K562 (cell line): Measurements from ENCODE around the gene SHLD1. TPM values are rescaled to one million over a fixed set of nuclear protein-coding genes. Genes with fewer than 3 reads are reported as not detected.

Experiments used
- ATF1 ChIP-seq, 2 experiments: fragments of 450-650 bp in 1 of 2; IDR thresholded peaks; 2 replicates each; pipeline ENCODE4 v1.6.1; 2016; ENCODE audit warnings: missing compliant biosample characterization in 1 of 2, missing genetic modification characterization in 1 of 2
- CBFA2T3 ChIP-seq: fragments of 450-650 bp; IDR thresholded peaks from 2 replicates; pipeline ENCODE4 v1.6.1; 2017
- CCNT2 ChIP-seq: IDR thresholded peaks from 2 replicates; pipeline ENCODE4 v1.6.1; 2011; ENCODE audit warnings: borderline replicate concordance, low read depth, mild to moderate bottlenecking, moderate library complexity, mixed read lengths, low read length; ENCODE audit not compliant: insufficient read length; ENCODE audit errors: extremely low read depth
- ESRRA ChIP-seq: fragments of 450-650 bp; IDR thresholded peaks from 2 replicates; pipeline ENCODE4 v1.6.1; 2014; ENCODE audit warnings: low read depth, mild to moderate bottlenecking, moderate library complexity, borderline replicate concordance
- GABPB2 ChIP-seq: fragments of 250-450 bp; sonication (Bioruptor Pico); conservative IDR thresholded peaks from 2 replicates; pipeline ENCODE4 v1.5.1; 2021; ENCODE audit warnings: mild to moderate bottlenecking
- HEY1 ChIP-seq: fragments of 250-450 bp; sonication (Bioruptor Pico); IDR thresholded peaks from 2 replicates; pipeline ENCODE4 v1.5.0; 2020; ENCODE audit warnings: mild to moderate bottlenecking, moderate library complexity, borderline replicate concordance
- IRF2 ChIP-seq: sonication (generic); formaldehyde crosslinking; IDR thresholded peaks from 2 replicates; pipeline ENCODE4 v1.8.1; 2022; ENCODE audit warnings: mild to moderate bottlenecking, missing genetic modification reagents
- MAFK ChIP-seq: IDR thresholded peaks from 2 replicates; pipeline ENCODE4 v1.6.1; 2011; ENCODE audit warnings: low read length, improper control_type of control experiment
- NCOA6 ChIP-seq: fragments of 450-650 bp; IDR thresholded peaks from 2 replicates; pipeline ENCODE4 v1.6.1; 2017; ENCODE audit warnings: mild to moderate bottlenecking
- PHF20 ChIP-seq: fragments of 450-650 bp; IDR thresholded peaks from 2 replicates; pipeline ENCODE4 v1.6.1; 2018; ENCODE audit not compliant: partially characterized antibody
- RFX5 ChIP-seq: IDR thresholded peaks from 2 replicates; pipeline ENCODE4 v1.6.1; 2011; ENCODE audit warnings: low read depth, mild to moderate bottlenecking, improper control_type of control experiment, low read length
- SMAD4 ChIP-seq: fragments of 250-450 bp; sonication (Bioruptor Pico); conservative IDR thresholded peaks from 2 replicates; pipeline ENCODE4 v1.8.0; 2021; ENCODE audit warnings: inconsistent platforms, mild to moderate bottlenecking, moderate library complexity
- SRSF7 ChIP-seq: fragments of 200-400 bp; formaldehyde crosslinking; optimal IDR thresholded peaks from 2 replicates; pipeline ENCODE3; 2017; ENCODE audit warnings: mild to moderate bottlenecking, low read depth, low read length
- ZNF239 ChIP-seq: fragments of 250-450 bp; sonication (Bioruptor Pico); IDR thresholded peaks from 2 replicates; pipeline ENCODE4 v1.4.0; 2020; ENCODE audit warnings: mild to moderate bottlenecking
- ZNF316 ChIP-seq: fragments of 450-650 bp; IDR thresholded peaks from 2 replicates; pipeline ENCODE4 v1.6.1; 2016
- polyA plus RNA-seq, 8 experiments: library from polyadenylated mRNA; depleted of rRNA in 4 of 8; stranded (reverse) in 5 of 8; unstranded in 3 of 8; fragments of >200 nt; fragmentation: Nextera tagmentation in 2 of 8; fragmentation: Illumina TruSeq in 1 of 8; extraction: Ambion mirVana in 2 of 8; extraction: Trizol in 1 of 8; gene quantifications; 2 replicates each; pipeline versions ENCODE4 v1.2.1 to v1.2.3, GENCODE V29; 2011 to 2014; ENCODE audit warnings: inconsistent platforms in 1 of 8, missing spikeins in 1 of 8
- total RNA-seq, 7 experiments: library from RNA; depleted of rRNA in 6 of 7; stranded (reverse); fragments of >200 nt in 6 of 7; fragmentation: Illumina TruSeq in 2 of 7; extraction: Trizol in 2 of 7; gene quantifications; 2 replicates each; pipeline versions ENCODE4 v1.2.1 to v1.2.3, GENCODE V29; 2011 to 2021; ENCODE audit warnings: low replicate concordance in 1 of 7
- TF ChIP-seq, protein P1 (sequence below): fragments of 450-650 bp; formaldehyde crosslinking; IDR thresholded peaks from 2 replicates; pipeline ENCODE4 v1.4.0; 2020; ENCODE audit warnings: mild to moderate bottlenecking, mixed read lengths
- TF ChIP-seq, protein P2 (sequence below): sonication (generic); formaldehyde crosslinking; IDR thresholded peaks from 2 replicates; pipeline ENCODE4 v1.8.1; 2023; ENCODE audit warnings: mild to moderate bottlenecking, missing genetic modification reagents
- TF ChIP-seq, protein P3 (sequence below), 2 experiments: fragments of 450-650 bp in 1 of 2; sonication (generic) in 1 of 2; formaldehyde crosslinking in 1 of 2; IDR thresholded peaks; 2 replicates each; pipeline versions ENCODE4 v1.7.1 to v1.9.0; 2016 to 2022; ENCODE audit warnings: inconsistent platforms in 1 of 2, mild to moderate bottlenecking in 1 of 2, missing genetic modification reagents in 1 of 2

SHLD1 gene
- total and polyA plus RNA-seq, 9 of the 15 experiments (the other 6 are each of a cell fraction or from before 2014, with no cell fraction given): 3.7 to 21.6 (median 8.2) TPM

DNA sequence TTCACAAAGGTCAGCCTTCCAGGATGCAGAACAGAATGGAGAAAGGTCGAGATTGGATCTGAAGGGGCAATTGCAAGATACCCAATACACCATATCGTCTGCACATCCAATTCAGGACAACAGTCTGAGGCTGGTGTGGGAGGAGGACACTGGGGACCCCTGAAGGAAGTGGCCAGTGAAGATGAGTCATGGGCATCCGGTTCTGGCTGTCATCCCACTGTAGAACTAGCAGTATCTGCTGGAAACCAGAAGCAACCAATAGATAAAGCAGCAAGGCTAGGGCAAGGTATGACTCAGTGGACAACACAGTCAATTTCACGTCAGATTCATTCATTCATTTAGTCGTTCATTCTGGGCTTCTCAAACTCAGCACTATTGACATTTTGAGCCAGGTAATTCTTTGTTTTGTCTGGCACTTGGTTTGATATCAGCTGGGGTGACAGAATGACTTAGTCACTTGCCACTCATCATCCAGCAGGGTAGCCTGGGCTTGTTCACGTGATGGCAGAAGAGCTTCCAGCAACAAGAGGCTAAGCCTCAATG, 30.3 kb upstream of the SHLD1 start (continued):
- TF ChIP-seq ZNF316 (peak; percentile 56), RFX5 (0 out of 2 replicates have a peak, but pooled peaks have one; percentile 38), SMAD4 (CRISPR knock-in tag) (peak; percentile 73), IRF2 (CRISPR knock-in tag) (no peak), HEY1 (CRISPR knock-in tag) (no peak), PHF20 (no peak), CBFA2T3 (peak; percentile 93), MAFK (peak; percentile 52), ZNF239 (CRISPR knock-in tag) (no peak), CCNT2 (peak; percentile 75), SRSF7 (no peak), NCOA6 (no peak), ATF1 (CRISPR knock-in tag; IDR thresholded peaks at IDR 0.05) (no peak), ATF1 (tag; IDR thresholded peaks at IDR 0.05) (peak; percentile 60), GABPB2 (CRISPR knock-in tag) (no peak), ESRRA (no peak)
- TF ChIP-seq, protein P1, sequence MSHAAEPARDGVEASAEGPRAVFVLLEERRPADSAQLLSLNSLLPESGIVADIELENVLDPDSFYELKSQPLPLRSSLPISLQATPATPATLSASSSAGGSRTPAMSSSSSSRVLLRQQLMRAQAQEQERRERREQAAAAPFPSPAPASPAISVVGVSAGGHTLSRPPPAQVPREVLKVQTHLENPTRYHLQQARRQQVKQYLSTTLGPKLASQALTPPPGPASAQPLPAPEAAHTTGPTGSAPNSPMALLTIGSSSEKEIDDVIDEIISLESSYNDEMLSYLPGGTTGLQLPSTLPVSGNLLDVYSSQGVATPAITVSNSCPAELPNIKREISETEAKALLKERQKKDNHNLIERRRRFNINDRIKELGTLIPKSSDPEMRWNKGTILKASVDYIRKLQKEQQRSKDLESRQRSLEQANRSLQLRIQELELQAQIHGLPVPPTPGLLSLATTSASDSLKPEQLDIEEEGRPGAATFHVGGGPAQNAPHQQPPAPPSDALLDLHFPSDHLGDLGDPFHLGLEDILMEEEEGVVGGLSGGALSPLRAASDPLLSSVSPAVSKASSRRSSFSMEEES (CRISPR knock-in tag): no peak
- TF ChIP-seq, protein P2, sequence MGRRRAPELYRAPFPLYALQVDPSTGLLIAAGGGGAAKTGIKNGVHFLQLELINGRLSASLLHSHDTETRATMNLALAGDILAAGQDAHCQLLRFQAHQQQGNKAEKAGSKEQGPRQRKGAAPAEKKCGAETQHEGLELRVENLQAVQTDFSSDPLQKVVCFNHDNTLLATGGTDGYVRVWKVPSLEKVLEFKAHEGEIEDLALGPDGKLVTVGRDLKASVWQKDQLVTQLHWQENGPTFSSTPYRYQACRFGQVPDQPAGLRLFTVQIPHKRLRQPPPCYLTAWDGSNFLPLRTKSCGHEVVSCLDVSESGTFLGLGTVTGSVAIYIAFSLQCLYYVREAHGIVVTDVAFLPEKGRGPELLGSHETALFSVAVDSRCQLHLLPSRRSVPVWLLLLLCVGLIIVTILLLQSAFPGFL: no peak
- TF ChIP-seq, protein P3, sequence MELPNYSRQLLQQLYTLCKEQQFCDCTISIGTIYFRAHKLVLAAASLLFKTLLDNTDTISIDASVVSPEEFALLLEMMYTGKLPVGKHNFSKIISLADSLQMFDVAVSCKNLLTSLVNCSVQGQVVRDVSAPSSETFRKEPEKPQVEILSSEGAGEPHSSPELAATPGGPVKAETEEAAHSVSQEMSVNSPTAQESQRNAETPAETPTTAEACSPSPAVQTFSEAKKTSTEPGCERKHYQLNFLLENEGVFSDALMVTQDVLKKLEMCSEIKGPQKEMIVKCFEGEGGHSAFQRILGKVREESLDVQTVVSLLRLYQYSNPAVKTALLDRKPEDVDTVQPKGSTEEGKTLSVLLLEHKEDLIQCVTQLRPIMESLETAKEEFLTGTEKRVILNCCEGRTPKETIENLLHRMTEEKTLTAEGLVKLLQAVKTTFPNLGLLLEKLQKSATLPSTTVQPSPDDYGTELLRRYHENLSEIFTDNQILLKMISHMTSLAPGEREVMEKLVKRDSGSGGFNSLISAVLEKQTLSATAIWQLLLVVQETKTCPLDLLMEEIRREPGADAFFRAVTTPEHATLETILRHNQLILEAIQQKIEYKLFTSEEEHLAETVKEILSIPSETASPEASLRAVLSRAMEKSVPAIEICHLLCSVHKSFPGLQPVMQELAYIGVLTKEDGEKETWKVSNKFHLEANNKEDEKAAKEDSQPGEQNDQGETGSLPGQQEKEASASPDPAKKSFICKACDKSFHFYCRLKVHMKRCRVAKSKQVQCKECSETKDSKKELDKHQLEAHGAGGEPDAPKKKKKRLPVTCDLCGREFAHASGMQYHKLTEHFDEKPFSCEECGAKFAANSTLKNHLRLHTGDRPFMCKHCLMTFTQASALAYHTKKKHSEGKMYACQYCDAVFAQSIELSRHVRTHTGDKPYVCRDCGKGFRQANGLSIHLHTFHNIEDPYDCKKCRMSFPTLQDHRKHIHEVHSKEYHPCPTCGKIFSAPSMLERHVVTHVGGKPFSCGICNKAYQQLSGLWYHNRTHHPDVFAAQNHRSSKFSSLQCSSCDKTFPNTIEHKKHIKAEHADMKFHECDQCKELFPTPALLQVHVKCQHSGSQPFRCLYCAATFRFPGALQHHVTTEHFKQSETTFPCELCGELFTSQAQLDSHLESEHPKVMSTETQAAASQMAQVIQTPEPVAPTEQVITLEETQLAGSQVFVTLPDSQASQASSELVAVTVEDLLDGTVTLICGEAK (IDR thresholded peaks at IDR 0.05): no peak
- TF ChIP-seq, protein P3 (CRISPR knock-in tag; IDR thresholded peaks at IDR 0.05): no peak
